Measurements from ENCODE around the gene RAB22A. TPM values are rescaled to one million over a fixed set of nuclear protein-coding genes. Genes with fewer than 3 reads are reported as not detected.

RAB22A gene
- polyA plus RNA-seq, 2 of the 4 experiments (the other 2 are of a cell fraction) = 7.3 to 13.2 TPM

DNA sequence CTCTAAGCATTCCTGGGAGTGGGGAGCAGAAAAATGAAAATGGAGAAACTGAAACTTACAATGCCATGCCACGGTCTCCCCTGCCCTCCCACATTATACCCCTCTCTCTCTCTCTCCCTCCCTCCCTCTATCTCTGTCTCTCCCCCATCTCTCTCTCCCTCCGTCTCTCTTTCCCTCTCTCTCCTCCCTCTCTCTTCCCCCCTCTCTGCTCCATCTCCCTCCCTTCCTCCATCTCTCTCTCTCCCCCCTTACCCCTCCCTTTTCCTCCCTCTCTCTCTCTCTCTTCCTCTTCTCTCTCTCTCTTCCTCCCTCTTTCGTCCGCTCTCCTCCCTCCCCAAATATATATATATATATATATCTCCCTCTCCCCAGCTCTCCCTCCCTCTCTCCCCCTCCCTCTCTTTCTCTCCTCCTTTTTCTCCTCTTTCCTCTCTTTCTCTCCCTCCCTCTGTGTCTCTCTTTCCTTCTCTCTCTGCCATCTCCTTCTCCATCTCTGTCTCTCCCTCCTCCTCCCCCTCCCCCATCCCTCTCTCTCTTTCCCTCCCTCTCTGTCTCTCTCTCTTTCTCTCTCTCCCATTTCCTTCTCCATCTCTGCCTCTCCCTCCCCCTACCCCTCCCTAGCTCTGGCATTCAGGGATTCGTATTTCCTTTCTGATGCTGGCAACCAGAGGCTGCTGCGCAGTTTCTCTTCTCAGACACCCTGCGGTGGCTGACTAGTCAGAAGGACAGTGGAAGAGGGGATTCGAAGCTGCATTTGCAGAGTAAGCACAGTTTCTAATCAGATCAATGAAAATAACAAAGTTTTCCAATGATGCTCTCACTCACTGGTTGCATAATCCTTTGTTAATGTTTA lies 65.6 kb downstream of the RAB22A start:
- Histone ChIP-seq H3K27ac (peak overlapping the region in 1 of 2 experiments; percentile 34; a peak in 2 of 6 replicates), H3K4me2 (no peak overlapping the region), H3K4me3 (no peak overlapping the region), H3K4me1 (peaks cover 11% of the 10 kb centered on the region; the same call in 1 of the 3 replicates), H3K9me3 (0 out of 3 replicates have a peak, but pooled peaks cover 1% of the 10 kb centered on the region)
- FAIRE-seq = no peak
- 88% methylated on average over 8 of the region's 8 CpGs for WGBS (ENCODE audit: missing lambda C conversion rate)
- POLR2A ChIA-PET = interaction anchor here (0.8 kb wide), 1 partner anchor 14 kb away, joined by 4 read pairs; the partner anchor contains the start of gene VAPB
- CTCF ChIA-PET = interaction anchor here (1.4 to 1.5 kb wide), 2 partner anchors 14 to 55 kb away, joined by 3 to 4 read pairs; no protein-coding TSS in a partner anchor
- no peak for ATAC-seq
- DNase-seq (ENCODE audit: low read depth in 1 of 2, low spot score in 1 of 2) = no peak
- TF ChIP-seq MAZ (IDR thresholded peaks at IDR 0.05; ENCODE audit: borderline replicate concordance, low read depth, low read length) (no peak), ZNF302 (CRISPR knock-in tag; IDR thresholded peaks at IDR 0.05) (no peak), FOSB (CRISPR knock-in tag; IDR thresholded peaks at IDR 0.05) (no peak), MAFK (IDR thresholded peaks at IDR 0.05; ENCODE audit: partially characterized antibody) (no peak), SMC3 (IDR thresholded peaks at IDR 0.05) (no peak)
- TF ChIP-seq, protein P1, sequence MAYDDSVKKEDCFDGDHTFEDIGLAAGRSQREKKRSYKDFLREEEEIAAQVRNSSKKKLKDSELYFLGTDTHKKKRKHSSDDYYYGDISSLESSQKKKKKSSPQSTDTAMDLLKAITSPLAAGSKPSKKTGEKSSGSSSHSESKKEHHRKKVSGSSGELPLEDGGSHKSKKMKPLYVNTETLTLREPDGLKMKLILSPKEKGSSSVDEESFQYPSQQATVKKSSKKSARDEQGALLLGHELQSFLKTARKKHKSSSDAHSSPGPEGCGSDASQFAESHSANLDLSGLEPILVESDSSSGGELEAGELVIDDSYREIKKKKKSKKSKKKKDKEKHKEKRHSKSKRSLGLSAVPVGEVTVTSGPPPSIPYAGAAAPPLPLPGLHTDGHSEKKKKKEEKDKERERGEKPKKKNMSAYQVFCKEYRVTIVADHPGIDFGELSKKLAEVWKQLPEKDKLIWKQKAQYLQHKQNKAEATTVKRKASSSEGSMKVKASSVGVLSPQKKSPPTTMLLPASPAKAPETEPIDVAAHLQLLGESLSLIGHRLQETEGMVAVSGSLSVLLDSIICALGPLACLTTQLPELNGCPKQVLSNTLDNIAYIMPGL (CRISPR knock-in tag; IDR thresholded peaks at IDR 0.05; ENCODE audit: borderline replicate concordance) = no peak
- TF ChIP-seq, protein P2, sequence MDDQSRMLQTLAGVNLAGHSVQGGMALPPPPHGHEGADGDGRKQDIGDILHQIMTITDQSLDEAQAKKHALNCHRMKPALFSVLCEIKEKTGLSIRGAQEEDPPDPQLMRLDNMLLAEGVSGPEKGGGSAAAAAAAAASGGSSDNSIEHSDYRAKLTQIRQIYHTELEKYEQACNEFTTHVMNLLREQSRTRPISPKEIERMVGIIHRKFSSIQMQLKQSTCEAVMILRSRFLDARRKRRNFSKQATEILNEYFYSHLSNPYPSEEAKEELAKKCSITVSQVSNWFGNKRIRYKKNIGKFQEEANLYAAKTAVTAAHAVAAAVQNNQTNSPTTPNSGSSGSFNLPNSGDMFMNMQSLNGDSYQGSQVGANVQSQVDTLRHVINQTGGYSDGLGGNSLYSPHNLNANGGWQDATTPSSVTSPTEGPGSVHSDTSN (IDR thresholded peaks at IDR 0.05) = no peak

DNA sequence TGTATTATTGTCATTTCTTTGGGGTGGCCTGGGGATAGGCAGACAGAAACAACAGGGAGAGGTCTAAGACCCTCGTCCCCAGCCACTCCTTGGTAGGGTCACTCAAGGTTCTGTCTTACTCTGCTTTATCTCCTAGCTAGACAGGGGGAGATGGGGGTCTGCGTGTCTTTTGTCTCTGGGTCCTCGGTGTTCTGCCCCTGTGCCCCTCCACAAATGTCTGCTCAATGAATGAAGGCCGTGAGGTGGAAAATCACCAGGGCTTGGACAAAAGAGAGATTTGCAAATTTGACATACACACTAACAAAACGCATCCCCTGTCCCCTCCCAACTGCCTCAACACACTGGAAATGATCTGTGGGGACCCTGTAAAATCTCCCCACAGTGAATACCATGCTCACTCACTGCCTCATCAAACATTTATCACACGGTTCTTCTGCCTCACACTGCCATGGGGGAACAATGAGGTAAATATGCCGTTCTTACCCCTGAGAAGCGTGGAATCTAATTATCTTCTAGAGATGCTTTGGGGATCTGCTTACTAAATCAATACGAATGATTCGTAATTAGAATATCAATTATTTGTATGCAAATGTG lies 66.3 kb downstream of the RAB22A start:
- Histone ChIP-seq H3K4me1 (peaks cover 11% of the 10 kb centered on the region; the same call in 1 of the 3 replicates), H3K27ac (no peak overlapping the region), H3K4me3 (no peak overlapping the region), H3K4me2 (no peak overlapping the region), H3K9me3 (peaks cover 5% of the 10 kb centered on the region; the same call in 1 of the 3 replicates)
- ATAC-seq (no peak), DNase-seq (ENCODE audit: low read depth in 1 of 2, low spot score in 1 of 2) (no peak), FAIRE-seq (no peak)
- WGBS (ENCODE audit: missing lambda C conversion rate) = 73% methylated on average over 10 of the region's 10 CpGs
- POLR2A ChIA-PET = interaction anchor here (0.8 kb wide), 1 partner anchor 13 kb away, joined by 4 read pairs; the partner anchor contains the start of gene VAPB
- TF ChIP-seq HOXB5 (CRISPR knock-in tag; IDR thresholded peaks at IDR 0.05) (no peak), POLR2AphosphoS2 (conservative IDR thresholded peaks at IDR 0.05; ENCODE audit: low read length) (no peak), NFE2L2 (conservative IDR thresholded peaks at IDR 0.05; ENCODE audit: low read length) (no peak), ZFP36 (IDR thresholded peaks at IDR 0.05; ENCODE audit: borderline replicate concordance, partially characterized antibody) (no peak), TFCP2L1 (CRISPR knock-in tag; IDR thresholded peaks at IDR 0.05) (no peak)
- TF ChIP-seq, protein P2 (IDR thresholded peaks at IDR 0.05) = no peak
- TF ChIP-seq, protein P3, sequence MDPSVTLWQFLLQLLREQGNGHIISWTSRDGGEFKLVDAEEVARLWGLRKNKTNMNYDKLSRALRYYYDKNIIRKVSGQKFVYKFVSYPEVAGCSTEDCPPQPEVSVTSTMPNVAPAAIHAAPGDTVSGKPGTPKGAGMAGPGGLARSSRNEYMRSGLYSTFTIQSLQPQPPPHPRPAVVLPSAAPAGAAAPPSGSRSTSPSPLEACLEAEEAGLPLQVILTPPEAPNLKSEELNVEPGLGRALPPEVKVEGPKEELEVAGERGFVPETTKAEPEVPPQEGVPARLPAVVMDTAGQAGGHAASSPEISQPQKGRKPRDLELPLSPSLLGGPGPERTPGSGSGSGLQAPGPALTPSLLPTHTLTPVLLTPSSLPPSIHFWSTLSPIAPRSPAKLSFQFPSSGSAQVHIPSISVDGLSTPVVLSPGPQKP (IDR thresholded peaks at IDR 0.05; ENCODE audit: low read depth, low read length) = no peak
- CTCF ChIA-PET = interaction anchor here (0.6 to 1.2 kb wide), 4 partner anchors 15 to 494 kb away, joined by 3 read pairs; no protein-coding TSS in a partner anchor

DNA sequence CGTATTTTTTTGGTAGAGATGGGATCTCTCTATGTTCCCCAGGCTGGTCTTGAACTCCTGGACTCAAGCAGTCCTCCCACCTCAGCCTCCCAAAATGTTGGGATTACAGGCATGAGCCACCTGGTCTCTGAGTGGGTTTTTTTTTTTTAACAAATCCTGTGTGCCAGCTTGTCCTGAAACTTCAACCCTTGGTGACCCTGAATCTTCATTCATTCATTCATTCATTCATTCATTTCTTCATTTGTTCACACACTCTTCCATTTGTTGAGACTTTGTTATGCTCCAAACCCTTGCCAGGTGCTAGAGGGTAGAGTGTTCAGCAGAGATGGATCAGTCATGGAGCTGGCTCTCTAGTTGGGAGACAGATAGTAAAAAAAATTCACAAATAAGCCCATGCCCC lies 67.5 kb downstream of the RAB22A start:
- no peak for ATAC-seq
- ChIA-PET POLR2A (no interaction called here), CTCF (interaction anchor here (1.1 to 1.2 kb wide), 3 partner anchors 16 to 140 kb away, joined by 3 read pairs; no protein-coding TSS in a partner anchor)
- no peak overlapping the region for H3K27ac ChIP-seq
- peaks cover 17% of the 10 kb centered on the region; the same call in 2 of the 3 replicates for H3K9me3 ChIP-seq
- no peak for FAIRE-seq
- TF ChIP-seq RCOR1 (IDR thresholded peaks at IDR 0.05; ENCODE audit: low read depth, low read length) (no peak), JUNB (IDR thresholded peaks at IDR 0.05) (no peak), CHD2 (IDR thresholded peaks at IDR 0.05; ENCODE audit: low read length, partially characterized antibody) (no peak), FOXS1 (CRISPR knock-in tag; IDR thresholded peaks at IDR 0.05) (no peak), CHD4 (IDR thresholded peaks at IDR 0.05; ENCODE audit: borderline replicate concordance) (no peak)
- DNase-seq (ENCODE audit: low read depth in 1 of 2, low spot score in 1 of 2) = no peak
- H3K4me1 ChIP-seq = peaks cover 11% of the 10 kb centered on the region; the same call in 1 of the 3 replicates
- WGBS (ENCODE audit: missing lambda C conversion rate) = 37% methylated on average over 1 of the region's 1 CpG
- no peak overlapping the region for H3K4me3 ChIP-seq
- no peak overlapping the region for H3K4me2 ChIP-seq
